HG03064 (cell line): ENCODE measurements around the gene LHX2.

Experiments used
- ATAC-seq: cut with Tn5 transposase; IDR thresholded peaks from one replicate; pipeline ENCODE4 v1.9.1; 2021; ENCODE audit warnings: low read depth; ENCODE audit not compliant: unreplicated experiment

Gene LHX2

DNA sequence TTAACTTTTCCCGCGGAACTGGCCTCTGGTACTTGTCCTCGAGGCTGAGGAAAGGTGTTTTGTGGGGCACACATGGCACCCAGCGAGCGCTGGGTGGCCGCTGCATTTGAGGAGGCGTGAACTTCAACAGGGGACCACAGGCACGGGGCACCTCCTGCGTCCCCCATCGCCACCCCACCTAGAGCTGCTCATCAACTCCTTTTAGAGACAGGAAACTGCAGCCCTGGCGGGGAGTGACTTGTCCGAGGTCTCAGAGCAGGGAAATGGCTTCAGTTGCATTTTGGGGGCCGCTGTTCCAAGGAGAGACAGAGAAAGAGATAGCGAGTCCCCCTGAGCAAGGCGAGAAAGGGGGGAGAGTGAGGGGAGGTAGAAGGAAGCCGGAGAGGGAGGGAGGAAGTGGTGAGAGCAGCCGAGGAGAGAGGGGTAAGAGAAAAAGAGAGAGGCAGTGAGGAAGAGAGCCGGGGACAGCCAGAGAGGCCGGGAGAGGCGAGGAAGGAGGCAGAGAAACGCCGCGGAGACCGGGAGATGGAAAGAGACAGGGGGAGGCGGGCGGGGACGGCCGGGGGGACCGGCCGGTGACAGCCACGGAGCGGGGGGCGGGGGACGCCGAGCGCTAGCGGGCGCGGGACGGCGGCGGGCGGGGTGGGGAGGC, 12.5 kb upstream of the LHX2 start:
- ATAC-seq: no peak

DNA sequence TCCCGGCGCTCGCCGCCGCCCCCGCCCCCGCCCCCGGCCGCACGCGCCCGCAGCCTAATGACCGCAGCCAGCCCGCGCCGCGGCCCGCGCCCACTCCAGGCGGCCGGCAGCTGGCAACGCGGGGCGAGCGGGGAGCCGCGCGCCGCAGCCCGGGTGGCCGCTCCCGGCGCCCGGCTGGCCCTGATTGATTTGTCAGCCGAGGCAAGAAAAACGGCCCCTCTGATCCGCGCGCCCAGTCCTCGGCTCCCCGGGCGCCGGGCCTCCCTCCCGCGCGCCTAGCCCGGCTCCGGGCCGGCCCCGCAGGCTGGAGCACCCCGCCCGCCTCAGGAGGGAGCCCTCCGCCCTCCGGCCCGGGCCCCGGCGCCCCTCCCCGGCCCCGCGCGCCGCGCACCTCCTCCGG, 11.9 kb upstream of the LHX2 start:
- ATAC-seq: no peak

DNA sequence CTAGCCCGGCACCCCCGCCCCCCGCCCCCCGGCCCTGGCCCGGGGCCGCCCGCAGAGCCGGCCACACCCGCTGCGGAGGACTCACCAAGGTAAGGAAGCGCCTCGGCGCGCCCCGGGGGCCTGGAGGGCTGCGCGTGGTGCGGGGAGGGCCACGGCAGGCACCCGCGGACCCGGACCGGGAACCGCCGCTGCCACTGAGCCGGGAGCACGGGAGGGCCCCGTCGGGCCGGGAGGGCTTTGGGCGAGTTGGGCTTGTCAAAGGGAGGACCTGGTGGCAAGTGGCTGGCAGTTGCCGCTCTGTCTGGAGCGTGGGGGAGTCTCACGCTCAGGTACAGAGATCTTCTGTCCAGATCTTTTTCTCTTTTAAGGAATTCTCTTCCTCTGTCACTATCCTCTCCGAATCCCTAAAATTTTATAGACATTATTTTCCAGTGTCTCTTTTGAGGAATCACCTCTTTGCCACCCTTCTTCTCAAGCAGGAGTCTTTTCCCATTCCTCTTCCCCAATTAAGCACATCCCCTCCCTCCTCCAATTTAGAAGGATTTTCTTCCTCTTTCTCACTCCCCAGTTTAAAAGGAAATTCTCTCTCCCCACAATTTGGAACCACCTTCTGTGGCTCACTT, 11.3 kb upstream of the LHX2 start:
- no peak for ATAC-seq

DNA sequence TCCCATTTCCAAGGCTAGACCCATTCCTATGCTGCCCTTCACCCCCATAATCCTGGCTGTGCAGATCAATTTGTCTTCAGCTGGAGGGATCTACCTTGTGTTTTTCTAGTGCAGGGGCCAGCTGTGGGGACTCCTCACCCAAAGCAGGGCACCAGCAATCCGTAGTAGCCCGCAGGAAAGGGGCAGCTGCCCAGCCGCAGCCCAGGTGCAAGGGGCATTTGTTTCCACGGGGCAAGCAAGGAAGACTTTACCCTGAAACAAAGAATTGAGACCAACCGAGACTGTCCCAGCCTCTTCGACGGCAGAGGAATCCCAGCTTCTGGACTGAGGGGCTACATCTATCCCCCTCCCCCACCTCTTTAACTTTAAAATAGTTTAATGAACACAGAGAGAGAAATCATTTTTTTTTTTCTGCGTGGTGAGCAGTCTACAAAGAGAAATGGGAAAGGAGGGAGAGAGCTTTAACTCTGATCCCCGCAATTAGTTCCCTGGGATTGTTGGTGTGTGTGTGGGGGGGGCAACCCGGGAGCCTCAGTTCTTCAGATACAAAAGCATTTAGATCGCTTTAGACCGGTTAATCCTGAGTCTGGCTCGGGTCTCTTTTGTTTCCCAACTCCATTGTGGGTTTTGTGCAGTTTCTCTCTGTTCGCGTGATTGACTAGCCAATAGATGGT, 10.6 kb upstream of the LHX2 start:
- ATAC-seq: no peak

DNA sequence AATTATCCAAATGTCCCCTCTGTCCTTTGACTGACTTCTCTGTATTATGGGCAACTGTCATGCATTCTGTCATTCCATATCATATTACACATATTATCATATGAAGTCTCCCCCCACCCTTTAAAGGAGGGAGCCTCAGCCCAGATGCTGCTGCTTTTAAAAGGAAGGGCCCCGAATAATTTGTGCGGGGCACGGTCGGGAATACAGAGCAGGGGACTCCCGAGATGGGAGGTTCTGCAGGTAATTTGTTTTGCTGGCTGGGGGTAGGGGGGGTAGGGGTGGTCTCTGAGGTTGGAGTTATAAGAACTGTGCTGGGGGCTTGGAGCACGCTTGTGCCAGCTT, 10.1 kb upstream of the LHX2 start:
- ATAC-seq: no peak

DNA sequence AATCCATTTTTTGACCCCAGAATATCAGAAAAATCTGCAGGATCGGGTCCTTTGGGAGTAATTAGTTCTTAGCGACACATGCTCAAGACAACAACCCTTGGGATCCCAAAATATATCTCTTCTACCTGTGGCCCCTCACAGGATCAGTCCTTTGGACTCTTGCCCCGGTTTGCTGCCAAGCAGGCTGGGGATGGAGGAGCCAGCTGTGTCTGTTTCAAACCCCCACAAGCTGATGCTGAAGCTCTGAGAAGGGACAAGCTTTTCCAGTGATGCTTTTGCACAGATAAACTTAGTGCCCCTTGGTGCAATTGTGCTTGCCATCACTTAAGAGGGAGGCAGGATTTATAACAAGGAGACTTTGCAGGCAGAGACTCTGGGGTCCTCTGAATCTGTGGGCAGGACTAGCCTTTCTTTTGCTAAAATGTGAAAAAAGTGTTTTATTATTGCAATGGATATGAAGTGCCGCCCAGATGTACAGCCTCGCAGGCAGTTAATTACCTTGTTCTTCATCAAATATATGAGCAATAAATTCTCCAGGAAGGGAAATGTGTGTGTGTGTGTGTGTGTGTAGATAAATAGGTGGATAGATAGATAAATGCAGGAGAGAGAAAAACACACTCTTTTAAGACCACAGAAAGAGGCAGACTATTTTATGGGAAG, 9.6 kb upstream of the LHX2 start:
- ATAC-seq: no peak

DNA sequence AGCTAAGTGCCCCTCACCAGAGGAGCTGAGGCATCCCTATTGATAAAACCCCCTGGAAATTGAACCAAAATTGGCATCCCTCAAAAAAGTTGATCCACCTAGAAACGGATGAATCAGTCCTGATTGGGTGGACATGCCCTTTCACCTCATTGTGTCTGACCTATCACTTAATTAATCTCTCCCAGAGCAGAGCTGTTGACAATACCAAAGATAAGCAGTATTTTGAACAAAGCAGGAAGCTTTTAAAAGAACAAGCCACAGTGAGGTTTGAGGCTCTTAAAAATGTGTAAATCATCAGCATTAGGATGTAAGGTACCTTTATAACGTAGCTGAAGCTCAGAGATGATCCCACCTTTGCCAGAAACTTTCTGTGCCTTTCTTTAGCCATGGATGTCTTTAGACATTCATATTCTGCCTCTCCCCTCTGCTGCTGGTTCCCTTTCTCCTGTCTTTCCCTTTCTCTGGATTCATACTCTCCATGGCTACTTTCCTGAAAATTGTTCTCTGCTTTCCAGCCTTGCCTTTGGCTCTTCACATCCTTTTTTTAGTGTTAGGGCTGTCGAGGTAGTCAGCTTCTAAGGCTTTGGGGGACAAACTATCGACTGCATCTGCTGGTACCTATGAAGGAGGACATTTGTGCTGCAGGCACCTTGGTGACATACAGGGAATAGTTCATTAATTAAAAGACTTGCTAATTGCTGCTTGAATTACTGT, 7.8 kb upstream of the LHX2 start:
- no peak for ATAC-seq

DNA sequence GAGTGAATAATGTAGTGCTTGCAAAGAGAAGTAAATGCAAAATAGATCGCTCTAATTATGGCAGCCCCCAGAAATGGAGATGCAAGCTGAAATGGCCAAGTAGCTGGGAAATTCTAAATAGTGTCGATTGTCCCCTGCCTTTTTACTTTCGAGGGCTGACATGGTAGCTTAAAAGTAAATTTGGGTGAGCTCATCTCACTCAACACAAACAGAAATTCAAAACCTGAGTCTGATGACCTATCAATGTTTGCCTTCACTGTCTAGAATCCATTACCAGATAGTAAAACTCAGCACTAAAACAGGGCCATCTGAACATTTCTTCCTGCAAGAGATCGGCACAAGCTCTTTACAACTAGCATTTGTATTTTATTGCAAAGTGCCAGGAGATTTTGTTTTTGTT, 7.0 kb upstream of the LHX2 start:
- ATAC-seq: no peak

DNA sequence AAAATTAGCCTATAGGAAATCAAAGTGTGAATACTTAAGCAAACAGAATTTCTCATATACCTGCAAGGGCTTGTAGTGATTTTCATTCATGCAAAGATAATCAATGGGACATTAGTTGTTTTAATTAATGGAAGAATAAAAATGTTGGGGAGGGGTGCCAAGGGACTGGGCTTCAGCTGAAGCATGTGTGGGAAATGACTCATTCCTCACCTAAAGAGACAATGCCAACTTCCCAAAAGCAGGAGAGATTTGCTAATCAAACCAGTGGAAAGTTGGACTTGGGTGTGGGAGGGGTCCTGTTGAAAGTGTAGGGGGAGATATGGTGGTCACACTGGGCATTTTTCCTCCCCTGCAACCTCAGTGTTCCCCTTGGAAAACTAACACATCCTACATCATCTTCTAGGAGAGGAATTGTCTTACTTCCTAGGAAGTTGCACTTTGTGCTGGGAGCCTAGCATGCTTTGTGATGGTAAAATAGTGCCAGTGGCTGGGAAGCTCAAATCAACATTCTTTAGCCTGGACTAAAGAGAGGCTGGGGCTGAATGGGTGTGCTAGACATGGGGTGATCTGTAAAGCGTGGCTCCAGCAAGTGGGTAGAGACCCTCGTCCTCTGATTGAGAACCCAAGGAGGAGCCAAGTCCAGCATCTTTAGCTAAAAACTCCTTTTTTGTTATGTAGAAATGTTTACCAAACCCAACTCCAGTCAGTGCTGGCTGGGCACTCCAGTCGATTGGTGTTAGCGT, 6.4 kb upstream of the LHX2 start:
- ATAC-seq: no peak

DNA sequence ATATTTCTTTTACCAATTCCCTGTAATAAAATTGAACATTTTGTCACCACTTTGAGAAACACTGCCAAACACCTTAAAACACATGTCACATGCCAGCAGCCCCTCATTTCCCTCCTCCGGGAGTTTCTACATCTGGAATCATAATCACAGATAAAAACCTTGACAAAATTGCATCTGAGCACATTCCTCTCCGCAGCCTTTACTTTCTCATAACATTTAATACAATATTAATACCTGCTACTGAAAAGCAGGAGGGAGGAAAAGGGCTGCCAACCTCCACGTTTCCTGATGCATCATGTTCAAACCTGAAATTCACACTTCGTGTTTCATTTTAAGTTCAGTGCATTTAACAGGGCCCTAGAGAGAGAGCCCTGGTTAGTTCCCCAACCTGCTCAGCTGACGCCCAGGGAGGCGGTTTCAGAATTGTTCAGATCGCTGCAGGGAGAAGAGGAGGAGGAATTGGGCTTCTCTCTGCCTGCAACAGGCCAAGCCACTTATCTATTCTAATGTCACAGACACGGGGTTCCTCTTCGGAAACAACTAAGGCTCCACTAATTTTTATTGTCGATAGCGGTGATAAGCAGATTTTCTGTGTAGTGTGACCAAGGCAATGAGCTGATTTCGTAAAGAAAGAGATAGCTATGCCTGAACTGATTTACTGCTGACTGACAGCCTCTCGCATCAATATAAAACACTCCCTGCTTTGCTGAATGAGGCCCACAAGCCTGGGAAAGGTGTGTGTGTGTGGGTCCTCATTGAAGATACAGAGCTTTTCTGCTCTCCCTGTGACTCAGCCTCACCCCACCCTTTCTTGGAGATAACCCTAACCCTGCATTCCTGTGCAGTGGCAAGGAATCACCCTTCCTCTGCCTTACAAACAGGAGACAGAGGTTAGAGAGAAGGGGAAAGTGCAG, 4.9 kb upstream of the LHX2 start:
- no peak for ATAC-seq

DNA sequence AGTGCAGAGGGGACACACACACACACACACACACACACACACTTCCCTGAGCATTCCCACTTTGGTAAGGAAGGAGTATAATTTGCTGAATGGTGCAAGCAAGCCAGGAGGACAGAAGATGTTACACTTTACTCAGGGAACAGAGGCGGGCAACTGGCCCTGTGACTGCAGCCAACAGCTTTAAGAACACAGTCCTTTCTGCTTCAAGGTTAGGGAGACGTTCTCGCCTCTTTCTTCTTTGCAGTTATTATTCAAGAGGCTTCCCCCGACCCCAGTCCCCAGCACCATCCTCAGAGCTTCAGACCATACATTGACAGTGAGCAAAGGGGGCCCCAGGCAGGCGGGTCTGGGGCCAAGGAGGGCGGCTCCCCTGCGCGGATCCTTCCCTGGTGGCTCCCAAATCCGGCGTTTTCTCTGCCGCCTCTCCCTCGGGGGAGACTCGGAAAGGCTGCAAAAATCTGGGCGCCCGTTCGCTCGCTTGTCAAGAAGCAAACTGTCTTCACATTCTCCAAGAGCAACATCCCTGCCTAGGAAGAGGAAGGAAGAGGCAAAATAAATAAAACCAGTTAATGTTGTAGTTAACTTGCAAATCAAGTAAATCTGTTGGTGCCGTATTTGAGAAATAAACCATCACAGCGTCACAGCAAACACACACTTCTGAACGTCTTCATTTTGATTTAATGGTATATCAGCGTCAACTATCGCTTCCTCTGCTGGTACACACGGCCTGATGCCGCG, 3.8 kb upstream of the LHX2 start:
- ATAC-seq: no peak

DNA sequence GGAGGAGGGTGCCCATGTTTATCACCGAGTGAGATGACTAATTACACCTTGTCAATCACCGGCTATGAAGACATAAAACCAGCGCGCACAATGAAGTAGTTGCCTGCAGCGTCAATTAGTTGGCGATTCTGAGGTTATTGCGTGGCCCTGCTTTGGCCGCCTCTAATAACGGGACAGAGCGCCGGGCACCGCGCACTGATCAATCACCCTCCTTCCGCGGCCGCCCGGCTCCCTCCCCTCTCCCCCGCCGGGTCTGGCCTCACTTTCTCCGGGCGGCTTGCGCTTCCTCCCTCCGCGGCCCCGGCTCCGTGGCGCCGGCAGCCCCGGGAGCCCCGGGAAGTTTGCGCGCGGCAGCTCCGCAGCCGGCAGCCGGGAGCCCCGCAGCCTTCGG, 3.3 kb upstream of the LHX2 start:
- no peak for ATAC-seq

DNA sequence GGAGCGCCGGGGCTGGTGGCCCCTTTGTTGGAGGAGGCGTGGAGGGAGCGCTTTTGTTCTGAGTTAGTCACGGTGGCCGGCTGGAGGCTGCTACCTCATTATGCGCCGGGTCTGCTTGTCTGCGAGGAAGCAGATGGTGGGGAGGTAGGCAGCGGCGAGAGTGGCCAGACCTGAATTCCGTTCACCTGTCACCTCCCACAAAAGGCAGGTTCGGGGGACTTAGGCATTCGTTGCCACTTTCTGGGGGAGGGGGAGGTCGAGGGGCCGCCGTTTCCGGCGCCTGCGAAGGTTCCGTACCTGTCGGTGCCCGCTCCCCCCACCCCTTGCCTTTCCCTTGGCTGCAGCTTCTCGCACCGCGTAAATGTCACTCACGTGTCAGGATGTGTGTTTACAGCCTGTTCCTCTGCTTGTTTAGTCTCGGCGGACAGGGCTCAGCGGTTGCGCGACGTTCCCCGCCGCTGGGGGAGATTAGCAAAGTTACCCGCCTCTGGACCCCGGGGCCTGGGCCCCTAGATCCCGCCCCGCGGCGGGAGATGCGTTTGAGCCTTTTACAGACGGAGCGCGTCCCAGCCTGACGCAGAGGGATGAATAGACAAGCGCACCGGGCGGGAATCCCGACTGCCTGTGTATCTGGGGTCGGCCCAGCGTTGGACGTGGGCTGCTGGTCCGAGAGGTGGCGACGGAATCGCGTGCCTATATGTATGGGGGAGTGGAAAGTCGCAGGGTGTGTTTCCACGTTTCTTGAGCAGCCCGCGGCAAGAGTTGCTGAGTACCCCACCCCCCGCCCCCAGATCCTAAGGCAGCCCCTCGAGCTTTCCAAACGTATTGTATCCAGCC, 2.7 kb upstream of the LHX2 start:
- no peak for ATAC-seq

DNA sequence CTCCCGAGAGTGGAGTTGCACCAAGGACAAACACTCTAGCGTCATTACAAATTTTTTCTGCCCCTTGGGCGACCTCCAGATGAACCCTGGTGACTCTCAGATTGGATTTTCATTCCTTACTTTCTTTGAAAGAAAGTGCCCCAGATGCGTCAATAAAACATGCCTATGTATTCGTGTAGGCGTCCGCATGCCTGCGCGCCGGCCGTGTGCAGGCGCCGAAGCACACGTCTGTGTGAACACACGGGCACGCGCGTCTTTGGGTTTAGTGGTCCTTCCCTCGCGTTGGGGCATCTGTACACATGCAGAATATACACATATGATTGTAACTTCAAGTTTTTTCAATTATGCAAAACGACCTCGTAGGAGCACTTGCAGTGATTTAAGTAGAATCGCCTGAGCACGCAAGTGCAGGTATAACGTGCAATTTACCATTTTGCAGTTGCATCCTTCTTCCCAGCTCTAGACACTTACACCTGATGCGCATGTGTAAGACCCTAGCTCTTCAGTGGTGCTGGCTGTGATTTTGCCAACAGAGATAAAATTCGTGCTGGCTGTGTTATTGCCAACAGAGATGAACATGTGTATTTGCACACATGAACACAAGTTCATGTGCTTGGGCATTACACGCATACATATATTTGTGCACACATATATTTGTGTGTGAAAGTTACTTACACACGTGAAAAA, 1.9 kb upstream of the LHX2 start:
- ATAC-seq: no peak

DNA sequence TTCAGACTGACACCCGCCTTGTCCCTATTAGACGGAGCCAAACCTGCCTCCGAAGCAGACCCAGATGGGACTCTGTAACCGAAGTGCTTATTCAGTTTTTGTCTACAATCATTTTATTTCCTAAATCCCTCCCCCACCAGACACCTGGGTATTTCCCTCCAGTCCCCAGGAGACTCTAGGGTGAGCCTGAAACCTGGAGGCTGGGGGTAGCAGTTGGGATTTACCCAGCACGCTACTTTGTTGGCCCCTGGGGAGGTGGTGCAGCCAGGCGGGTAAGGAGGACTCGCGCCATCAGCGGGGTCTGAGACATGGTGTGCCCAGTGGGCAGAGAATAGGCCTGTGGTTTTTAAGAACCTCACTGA, 1.3 kb upstream of the LHX2 start:
- ATAC-seq: no peak

DNA sequence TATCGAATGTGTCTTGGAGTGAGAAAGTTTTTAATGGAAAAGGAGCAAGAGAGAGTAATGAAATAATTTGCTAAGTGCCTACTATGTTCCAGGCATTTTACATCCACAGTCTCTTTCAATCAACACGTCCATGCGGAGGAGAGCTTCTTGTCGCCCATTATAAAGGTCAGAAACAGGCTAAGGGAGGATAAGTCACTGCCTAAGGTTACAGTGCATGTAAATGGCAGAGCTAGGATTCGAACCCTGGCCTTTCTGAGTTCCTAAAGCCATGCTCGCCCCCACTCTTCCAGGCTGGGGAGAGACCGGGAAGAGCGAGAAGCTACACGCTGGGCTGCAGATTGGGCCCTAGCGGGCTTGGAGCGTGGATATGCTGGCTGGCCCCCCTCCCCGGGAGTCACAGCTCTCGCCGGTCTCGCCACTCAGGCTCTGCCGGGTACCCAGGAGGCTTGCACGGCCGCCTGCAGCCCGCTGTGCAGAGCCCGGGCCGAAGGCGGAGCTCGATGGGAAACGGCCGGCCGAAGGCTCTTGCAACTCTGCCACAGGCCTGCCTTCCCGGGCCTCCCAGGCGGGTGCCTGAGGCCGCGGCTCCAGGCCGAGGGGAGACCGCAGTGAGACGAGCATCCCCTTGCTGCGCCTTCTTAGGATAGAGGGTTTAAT, 775 bp upstream of the LHX2 start:
- no peak for ATAC-seq
